GM23338 (cell line): ENCODE data around the gene GIGYF2. TPM values are rescaled to one million over a fixed set of nuclear protein-coding genes. Genes with fewer than 3 reads are reported as not detected.

Source experiments
- ATAC-seq: fragments of 200-7000 bp; cut with Tn5 transposase; 3 replicates; pipeline ENCODE4 v1.9.1; 2020
- DNase-seq: peaks from one replicate; pipeline ENCODE4 v3.0.0-alpha.2; 2015; ENCODE audit warnings: low spot score
- H2AFZ ChIP-seq: fragments of 200-600 bp; sonication (generic); 2 replicates; pipeline ENCODE4 v1.8.0; 2016; ENCODE audit warnings: antibody characterized with exemption, mild to moderate bottlenecking, moderate library complexity
- H3F3A ChIP-seq: fragments of 200-600 bp; sonication (generic); replicated peaks from 2 replicates; pipeline ENCODE4 v1.8.0; 2017; ENCODE audit warnings: antibody characterized with exemption, mixed run types, low read depth
- H3K27ac ChIP-seq: fragments of 200-600 bp; sonication (generic); 2 replicates; pipeline ENCODE4 v1.6.1; 2016; ENCODE audit warnings: low read depth
- H3K27me3 ChIP-seq: fragments of 200-600 bp; sonication (generic); 2 replicates; pipeline ENCODE4 v1.8.0; 2016; ENCODE audit warnings: mild to moderate bottlenecking, mixed run types, moderate library complexity; ENCODE audit not compliant: insufficient read depth
- H3K36me3 ChIP-seq: fragments of 200-600 bp; sonication (generic); 2 replicates; pipeline ENCODE4 v1.8.0; 2016; ENCODE audit warnings: mild to moderate bottlenecking; ENCODE audit not compliant: insufficient read depth
- H3K4me1 ChIP-seq: fragments of 200-600 bp; sonication (generic); 2 replicates; pipeline ENCODE4 v1.8.0; 2016; ENCODE audit warnings: mild to moderate bottlenecking, moderate library complexity; ENCODE audit not compliant: insufficient read depth
- H3K4me2 ChIP-seq: fragments of 200-600 bp; sonication (generic); 2 replicates; pipeline ENCODE4 v1.7.1; 2017; ENCODE audit warnings: mixed run types
- H3K4me3 ChIP-seq: fragments of 200-600 bp; sonication (generic); 2 replicates; pipeline ENCODE4 v1.6.1; 2016; ENCODE audit warnings: mixed run types
- H3K79me2 ChIP-seq: fragments of 200-600 bp; sonication (generic); replicated peaks from 2 replicates; pipeline ENCODE4 v1.8.0; 2017; ENCODE audit warnings: mild to moderate bottlenecking; ENCODE audit not compliant: insufficient read depth
- H3K9me2 ChIP-seq: fragments of 200-600 bp; sonication (generic); 2 replicates; pipeline ENCODE4 v1.8.0; 2017; ENCODE audit not compliant: insufficient read depth
- H4K20me1 ChIP-seq: fragments of 200-600 bp; sonication (generic); replicated peaks from 2 replicates; pipeline ENCODE4 v1.8.0; 2017; ENCODE audit warnings: mild to moderate bottlenecking; ENCODE audit not compliant: insufficient read depth
- H3K27ac Mint-ChIP-seq: 2 replicates; pipeline ENCODE4 v1.8.0; 2020; ENCODE audit warnings: inconsistent platforms, mild to moderate bottlenecking, moderate library complexity, mixed read lengths
- H3K27me3 Mint-ChIP-seq: 3 replicates; pipeline ENCODE4 v1.8.0; 2022; ENCODE audit warnings: low read depth, mild to moderate bottlenecking, moderate library complexity, mixed read lengths, inconsistent platforms; ENCODE audit not compliant: insufficient read depth, poor library complexity
- H3K36me3 Mint-ChIP-seq: 3 replicates; pipeline ENCODE4 v1.8.0; 2021; ENCODE audit warnings: low read depth, mild to moderate bottlenecking, inconsistent platforms, moderate library complexity, mixed read lengths
- H3K4me1 Mint-ChIP-seq: 3 replicates; pipeline ENCODE4 v1.8.0; 2020; ENCODE audit warnings: mild to moderate bottlenecking, inconsistent platforms, mixed read lengths
- H3K4me3 Mint-ChIP-seq: 3 replicates; pipeline ENCODE4 v1.8.0; 2021; ENCODE audit warnings: moderate library complexity, mild to moderate bottlenecking, inconsistent platforms, mixed read lengths
- H3K9me3 Mint-ChIP-seq: 3 replicates; pipeline ENCODE4 v1.8.0; 2020; ENCODE audit warnings: moderate library complexity, mild to moderate bottlenecking, inconsistent platforms, mixed read lengths
- CREB1 ChIP-seq: fragments of 250-450 bp; sonication (Bioruptor Pico); IDR thresholded peaks from 2 replicates; pipeline ENCODE4 v1.5.0; 2020; ENCODE audit warnings: low read depth, mild to moderate bottlenecking, moderate library complexity
- CTCF ChIP-seq, 2 experiments: fragments of 200-600 bp in 1 of 2; sonication (generic) in 1 of 2; conservative IDR thresholded peaks; 2 replicates each; pipeline versions ENCODE4 v1.5.1 to v1.6.1; 2016 to 2017; ENCODE audit warnings: antibody characterized with exemption in 2 of 2, low read depth in 2 of 2, mild to moderate bottlenecking in 2 of 2, moderate library complexity in 1 of 2
- ETS1 ChIP-seq: IDR thresholded peaks from 2 replicates; pipeline ENCODE4 v1.6.1; 2016; ENCODE audit warnings: antibody characterized with exemption
- EZH2 ChIP-seq: fragments of 200-600 bp; sonication (generic); IDR thresholded peaks from one replicate; pipeline ENCODE4 v1.8.0; 2017; ENCODE audit warnings: antibody characterized with exemption, mild to moderate bottlenecking, low read depth; ENCODE audit not compliant: unreplicated experiment
- EZH2phosphoT487 ChIP-seq: fragments of 200-600 bp; sonication (generic); IDR thresholded peaks from one replicate; pipeline ENCODE4 v1.8.1; 2018; ENCODE audit warnings: antibody characterized with exemption; ENCODE audit not compliant: unreplicated experiment
- JUNB ChIP-seq: IDR thresholded peaks from one replicate; pipeline ENCODE4 v1.6.1; 2016; ENCODE audit warnings: antibody characterized with exemption; ENCODE audit not compliant: unreplicated experiment
- NANOG ChIP-seq: IDR thresholded peaks from 2 replicates; pipeline ENCODE4 v1.6.1; 2016; ENCODE audit warnings: antibody characterized with exemption, borderline replicate concordance
- POLR2AphosphoS5 ChIP-seq: IDR thresholded peaks from 2 replicates; pipeline ENCODE4 v1.6.1; 2016; ENCODE audit warnings: antibody characterized with exemption, low read depth
- REST ChIP-seq: IDR thresholded peaks from one replicate; pipeline ENCODE4 v1.6.1; 2018; ENCODE audit warnings: antibody characterized with exemption; ENCODE audit not compliant: unreplicated experiment
- STAT1 ChIP-seq: IDR thresholded peaks from one replicate; pipeline ENCODE4 v1.6.1; 2016; ENCODE audit warnings: antibody characterized with exemption; ENCODE audit not compliant: unreplicated experiment
- ZNF114 ChIP-seq: fragments of 250-450 bp; sonication (Bioruptor Pico); IDR thresholded peaks from 2 replicates; pipeline ENCODE4 v1.5.0; 2020; ENCODE audit warnings: mild to moderate bottlenecking, moderate library complexity
- ZNF331 ChIP-seq: fragments of 250-450 bp; sonication (Bioruptor Pico); IDR thresholded peaks from 2 replicates; pipeline ENCODE4 v1.5.0; 2020; ENCODE audit warnings: low read depth, mild to moderate bottlenecking, moderate library complexity
- ZNF462 ChIP-seq: fragments of 250-450 bp; sonication (Bioruptor Pico); IDR thresholded peaks from 2 replicates; pipeline ENCODE4 v1.5.0; 2020; ENCODE audit warnings: mild to moderate bottlenecking, moderate library complexity
- polyA plus RNA-seq: library from polyadenylated mRNA; unstranded; fragments of >200 nt; fragmentation: Nextera tagmentation; extraction: Ambion mirVana; gene quantifications from 2 replicates; pipeline ENCODE4 v1.2.1, GENCODE V29; 2016
- total RNA-seq: library from RNA; depleted of rRNA; stranded (reverse); fragments of >200 nt; shearing (Covaris generic); gene quantifications from 2 replicates; pipeline ENCODE4 v1.2.3, GENCODE V29; 2014

GIGYF2 gene
- total and polyA plus RNA-seq, 2 experiments from 2014 or later, result 48.9 to 104 TPM

- Mint-ChIP-seq H3K27me3 (no peaks in the 10 kb centered on the region), H3K27ac (no peak overlapping the region), H3K9me3 (no peaks in the 10 kb centered on the region), H3K36me3 (peaks cover 21% of the 10 kb centered on the region; the same call in 2 of the 3 replicates), H3K4me1 (no peaks in the 10 kb centered on the region), H3K4me3 (no peak overlapping the region)
- no peaks in the 10 kb centered on the region for H3K4me1 ChIP-seq
- H3K4me3 ChIP-seq, result no peak overlapping the region
- no peak overlapping the region for H3K4me2 ChIP-seq
- no peaks in the 10 kb centered on the region for H3F3A ChIP-seq
- no peaks in the 10 kb centered on the region for H3K9me2 ChIP-seq
- H2AFZ ChIP-seq, result no peak overlapping the region
- no peaks in the 10 kb centered on the region for H4K20me1 ChIP-seq
- no peak for DNase-seq
- H3K27me3 ChIP-seq, result no peaks in the 10 kb centered on the region
- H3K79me2 ChIP-seq, result no peaks in the 10 kb centered on the region
- no peak overlapping the region for H3K27ac ChIP-seq
- no peak for ATAC-seq
- H3K36me3 ChIP-seq, result peaks cover 15% of the 10 kb centered on the region
- TF ChIP-seq JUNB (no peak), ZNF331 (no peak), ZNF462 (CRISPR knock-in tag) (no peak), STAT1 (no peak), REST (no peak), EZH2 (no peak), ZNF114 (CRISPR knock-in tag) (no peak), EZH2phosphoT487 (no peak), ETS1 (no peak), NANOG (no peak), CTCF (conservative IDR thresholded peaks at IDR 0.05; ENCODE audit: low read depth in 2 of 2) (no peak), CREB1 (CRISPR knock-in tag) (no peak), POLR2AphosphoS5 (no peak)
These were observed 60.8 kb downstream of the GIGYF2 start for GRCh38 chr2:232757905-232758304.
